Esophagus squamous epithelium (tissue), 4 donors: ENCODE measurements around the gene ECSCR.

Experiments
- CTCF ChIP-seq, 6 experiments: fragments of 450-650 bp in 4 of 6; fragments of 200-600 bp in 2 of 6; sonication (generic) in 2 of 6; IDR thresholded peaks; one replicate each; pipeline ENCODE4 v1.5.1; 2016 to 2019; ENCODE audit warnings: antibody characterized with exemption in 6 of 6, mild to moderate bottlenecking in 4 of 6, moderate library complexity in 4 of 6
- POLR2A ChIP-seq, 4 donors: fragments of 450-650 bp; IDR thresholded peaks; one replicate each; pipeline ENCODE4 v1.6.1; 2017; ENCODE audit warnings: antibody characterized with exemption in 4 of 4, mild to moderate bottlenecking in 4 of 4, moderate library complexity in 3 of 4

GRCh38 chr5:139413963-139414362 lies 48.6 kb downstream of the ECSCR start:
- TF ChIP-seq CTCF (IDR thresholded peaks at IDR 0.05) (no peak), POLR2A (IDR thresholded peaks at IDR 0.05) (no peak)
